Left lung (tissue), 10 donors: ENCODE results near the gene TRUB2. TPM values are rescaled to one million over a fixed set of nuclear protein-coding genes. Genes with fewer than 3 reads are reported as not detected.
"Not testable (repeated sequence)": the region's sequence is repeated elsewhere in the genome, so short reads cannot be mapped to it uniquely, and the experiment has no call there.

Experiments
- ATAC-seq: fragments of 200-7000 bp; cut with Tn5 transposase; one replicate; pipeline ENCODE4 v1.9.1; 2020; ENCODE audit warnings: moderate library complexity
- DNase-seq, 4 donors: peaks; one replicate each; pipeline ENCODE4 v3.0.0-alpha.2; 2013 to 2020
- H3K27ac ChIP-seq, 2 donors: fragments of 200-600 bp; sonication (generic) in 1 of 2; one replicate each; pipeline versions ENCODE4 v1.5.0 to v1.8.0; 2020 to 2021
- H3K27me3 ChIP-seq, 2 donors: fragments of 200-600 bp; sonication (generic) in 1 of 2; one replicate each; pipeline versions ENCODE4 v1.5.0 to v1.8.0; 2020 to 2021
- H3K36me3 ChIP-seq, 2 donors: fragments of 200-600 bp; sonication (generic) in 1 of 2; one replicate each; pipeline versions ENCODE4 v1.5.0 to v1.8.0; 2020 to 2021
- H3K4me1 ChIP-seq, 2 donors: fragments of 200-600 bp; one replicate each; pipeline ENCODE4 v1.8.0; 2021
- H3K4me3 ChIP-seq, 2 donors: fragments of 200-600 bp; sonication (generic) in 1 of 2; one replicate each; pipeline versions ENCODE4 v1.5.0 to v1.8.0; 2020 to 2021; ENCODE audit warnings: mild to moderate bottlenecking in 1 of 2
- H3K9me3 ChIP-seq, 2 donors: fragments of 200-600 bp; sonication (generic) in 1 of 2; one replicate each; pipeline versions ENCODE4 v1.5.0 to v1.8.0; 2020 to 2021
- intact Hi-C, 2 donors: fragments of 100-400 bp; cut with DNase I; formaldehyde crosslinking; loops; one replicate each; pipeline versions ENCODE4 v1.11.2 to v1.14.2; 2022
- polyA plus RNA-seq, 6 donors: library from polyadenylated mRNA; unstranded; fragments of 120-200 nt; gene quantifications; one replicate each; pipeline ENCODE4 v1.2.1, GENCODE V29; 2013; ENCODE audit not compliant: insufficient read length in 6 of 6
- total RNA-seq, 2 donors: library from RNA; stranded (reverse); fragmentation: NEBNext Ultra II Directional; extraction: Animal tissue kit (Norgen Biotek cat#: 25700); gene quantifications; one replicate each; pipeline ENCODE4 v1.2.1, GENCODE V29; 2021
- TF ChIP-seq, protein P1 (sequence below), 2 donors: fragments of 200-600 bp; sonication (generic) in 1 of 2; IDR thresholded peaks; one replicate each; pipeline versions ENCODE4 v1.5.0 to v1.8.0; 2021; ENCODE audit warnings: antibody characterized with exemption in 2 of 2
- donor health status: DM: no; HTN: yes; CAD: no.
- donor health status: DM: no; HTN: no; CAD: no.

Gene TRUB2
- total and polyA plus RNA-seq, 8 donors, result 23.0 to 34.6 (median 32.6) TPM

- intact Hi-C loops, result no loop called here
- no peak overlapping the region for H3K4me3 ChIP-seq
- H3K27ac ChIP-seq, result no peak overlapping the region
- H3K9me3 ChIP-seq, result no peaks in the 10 kb centered on the region
- ATAC-seq (no peak), DNase-seq (no peak)
- H3K27me3 ChIP-seq, result no peaks in the 10 kb centered on the region
- TF ChIP-seq, protein P1, sequence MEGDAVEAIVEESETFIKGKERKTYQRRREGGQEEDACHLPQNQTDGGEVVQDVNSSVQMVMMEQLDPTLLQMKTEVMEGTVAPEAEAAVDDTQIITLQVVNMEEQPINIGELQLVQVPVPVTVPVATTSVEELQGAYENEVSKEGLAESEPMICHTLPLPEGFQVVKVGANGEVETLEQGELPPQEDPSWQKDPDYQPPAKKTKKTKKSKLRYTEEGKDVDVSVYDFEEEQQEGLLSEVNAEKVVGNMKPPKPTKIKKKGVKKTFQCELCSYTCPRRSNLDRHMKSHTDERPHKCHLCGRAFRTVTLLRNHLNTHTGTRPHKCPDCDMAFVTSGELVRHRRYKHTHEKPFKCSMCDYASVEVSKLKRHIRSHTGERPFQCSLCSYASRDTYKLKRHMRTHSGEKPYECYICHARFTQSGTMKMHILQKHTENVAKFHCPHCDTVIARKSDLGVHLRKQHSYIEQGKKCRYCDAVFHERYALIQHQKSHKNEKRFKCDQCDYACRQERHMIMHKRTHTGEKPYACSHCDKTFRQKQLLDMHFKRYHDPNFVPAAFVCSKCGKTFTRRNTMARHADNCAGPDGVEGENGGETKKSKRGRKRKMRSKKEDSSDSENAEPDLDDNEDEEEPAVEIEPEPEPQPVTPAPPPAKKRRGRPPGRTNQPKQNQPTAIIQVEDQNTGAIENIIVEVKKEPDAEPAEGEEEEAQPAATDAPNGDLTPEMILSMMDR (IDR thresholded peaks at IDR 0.05), result no peak
- H3K4me1 ChIP-seq, result peaks cover 0 to 3% of the 10 kb centered on the region in 2 donors
- H3K36me3 ChIP-seq, result peaks cover 0 to 28% of the 10 kb centered on the region in 2 donors
These were observed 37.0 kb downstream of the TRUB2 start for GRCh38 chr9:128285033-128285784.

DNA sequence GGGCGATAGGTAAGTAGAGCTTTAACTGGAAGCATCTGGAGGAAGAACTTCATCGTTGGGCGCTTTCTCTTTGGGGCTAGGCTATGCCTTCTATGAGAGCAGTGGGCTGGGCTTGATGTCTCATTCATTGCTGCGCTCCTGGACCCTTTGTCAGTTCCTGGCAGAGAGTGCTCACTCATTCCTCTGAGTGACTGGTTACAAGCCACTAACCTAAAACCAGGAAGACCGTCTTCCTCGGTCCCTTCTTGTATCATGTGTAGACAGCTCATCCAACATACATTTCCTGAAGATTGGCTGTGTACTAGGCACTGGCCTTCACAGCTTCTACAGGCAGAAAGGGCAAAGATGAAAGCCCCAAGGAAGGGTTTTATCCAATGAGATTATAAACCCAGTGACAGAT is 39.7 kb downstream of the TRUB2 start:
- H3K36me3 ChIP-seq, result peaks cover 0 to 16% of the 10 kb centered on the region in 2 donors
- TF ChIP-seq, protein P1 (IDR thresholded peaks at IDR 0.05), result no peak
- DNase-seq (no peak), ATAC-seq (no peak)
- no peak overlapping the region for H3K27ac ChIP-seq
- no peaks in the 10 kb centered on the region for H3K27me3 ChIP-seq
- H3K4me1 ChIP-seq, result peaks cover 0 to 12% of the 10 kb centered on the region in 2 donors
- H3K4me3 ChIP-seq, result no peak overlapping the region
- no peaks in the 10 kb centered on the region for H3K9me3 ChIP-seq
- intact Hi-C loops, result no loop called here

DNA sequence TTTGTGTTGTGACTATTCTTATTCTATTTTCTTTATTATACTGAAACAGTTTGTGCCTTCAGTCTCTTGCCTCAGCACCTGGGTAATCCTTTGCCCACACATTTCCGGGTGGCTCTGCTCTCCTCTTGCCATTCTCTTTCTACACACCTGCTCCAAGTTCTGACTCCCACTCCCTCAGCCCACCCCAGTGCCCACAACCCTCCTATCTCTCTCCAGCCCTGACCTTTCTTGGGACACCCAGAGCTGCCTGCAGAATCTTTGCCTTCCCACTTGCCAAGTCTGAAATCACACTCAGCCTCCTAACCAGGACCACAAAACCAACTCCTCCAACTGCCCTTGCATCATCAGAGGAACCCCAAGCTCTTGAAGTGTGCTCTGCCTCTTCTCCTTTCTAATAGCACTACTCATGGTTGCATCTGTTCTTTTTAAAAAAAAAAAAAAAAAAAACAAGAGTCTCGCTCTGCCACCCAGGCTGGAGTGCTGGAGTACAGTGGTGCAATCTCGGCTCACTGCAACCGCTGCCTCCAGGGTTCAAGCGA is 42.1 kb downstream of the TRUB2 start:
- Histone ChIP-seq H3K27ac (peak overlapping the region in 1 of 2 donors; percentile 65), H3K4me3 (no peak overlapping the region), H3K27me3 (no peaks in the 10 kb centered on the region), H3K4me1 (peaks cover 5 to 26% of the 10 kb centered on the region in 2 donors), H3K36me3 (no peaks in the 10 kb centered on the region), H3K9me3 (no peaks in the 10 kb centered on the region)
- TF ChIP-seq, protein P1 (IDR thresholded peaks at IDR 0.05), result no peak
- ATAC-seq (no peak), DNase-seq (no peak)
- intact Hi-C loops, result no loop called here

DNA sequence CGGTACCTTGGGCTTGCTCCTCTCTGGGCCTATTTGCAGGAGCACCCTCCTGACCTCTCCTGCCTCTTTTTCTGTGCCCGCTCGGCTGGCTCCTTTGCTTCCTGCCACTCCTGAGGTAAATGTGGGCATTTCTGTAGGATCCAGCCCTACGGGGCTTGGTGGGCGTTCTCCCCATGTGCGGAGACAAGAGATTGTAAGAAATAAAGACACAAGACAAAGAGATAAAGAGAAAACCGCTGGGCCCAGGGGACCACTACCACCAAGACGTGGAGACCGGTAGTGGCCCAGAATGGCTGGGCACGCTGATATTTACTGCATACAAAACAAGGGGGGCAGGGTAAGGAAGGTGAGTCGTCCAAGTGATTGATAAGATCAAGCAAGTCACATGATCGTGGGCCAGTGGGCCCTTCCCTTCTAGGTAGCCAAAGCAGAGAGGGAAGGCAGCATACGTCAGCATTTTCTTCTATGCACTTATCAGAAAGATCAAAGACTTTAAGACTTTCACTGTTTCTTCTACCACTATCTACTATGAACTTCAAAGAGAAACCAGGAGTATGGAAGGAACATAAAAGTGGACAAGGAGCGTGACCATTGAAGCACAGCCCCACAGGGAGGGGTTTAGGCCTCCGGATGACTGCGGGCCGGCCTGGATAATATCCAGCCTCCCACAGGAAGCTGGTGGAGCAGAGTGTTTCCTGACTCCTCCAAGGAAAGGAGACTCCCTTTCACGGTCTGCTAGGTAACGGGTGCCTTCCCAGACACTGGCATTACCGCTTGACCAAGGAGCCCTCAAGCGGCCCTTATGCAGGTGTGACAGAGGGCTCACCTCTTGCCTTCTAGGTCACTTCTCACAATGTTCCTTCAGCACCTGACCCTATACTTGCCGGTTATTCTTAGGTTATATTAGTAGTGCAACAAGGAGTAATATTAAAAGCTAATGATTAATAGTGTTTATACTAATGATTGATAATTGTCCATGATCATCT is 42.9 kb downstream of the TRUB2 start:
- ATAC-seq, H3K27me3 ChIP-seq, H3K4me3 ChIP-seq, intact Hi-C loops, H3K36me3 ChIP-seq, H3K9me3 ChIP-seq: not testable (repeated sequence)
- Histone ChIP-seq H3K4me1 (peaks cover 9 to 33% of the 10 kb centered on the region in 2 donors), H3K27ac (peak overlapping the region; percentile 48 to 65)
- peak in 1 of 4 donors; percentile 16 for DNase-seq

- peaks cover 0 to 21% of the 10 kb centered on the region in 2 donors for H3K36me3 ChIP-seq
- peak in 2 of 4 donors; percentile 50 to 69 for DNase-seq
- H3K9me3 ChIP-seq, result no peaks in the 10 kb centered on the region
- H3K27ac ChIP-seq, result peak overlapping the region; percentile 74 to 81
- ATAC-seq, result peak; percentile 26
- H3K4me1 ChIP-seq, result peaks cover 12 to 41% of the 10 kb centered on the region in 2 donors
- H3K27me3 ChIP-seq, result no peaks in the 10 kb centered on the region
- TF ChIP-seq, protein P1 (IDR thresholded peaks at IDR 0.05), result no peak
- H3K4me3 ChIP-seq, result peak overlapping the region; percentile 48 to 96
- intact Hi-C loops, result no loop called here
These were observed 45.5 kb downstream of the TRUB2 start for GRCh38 chr9:128276574-128277270.
